HepG2 (cell line): Measurements from ENCODE around the gene PAFAH1B2. TPM values are rescaled to one million over a fixed set of nuclear protein-coding genes. Genes with fewer than 3 reads are reported as not detected.

Experiments used
- ATAC-seq: fragments of 200-7000 bp; cut with Tn5 transposase; 3 replicates; pipeline ENCODE4 v1.9.1; 2020; ENCODE audit warnings: mild to moderate bottlenecking, moderate library complexity
- BruUV-seq: library from RNA; stranded (reverse); fragments of 400-500 nt; replicated peaks from 2 replicates; lab custom pipeline; 2021; lab: Mats Ljungman, UMichigan
- CTCF ChIA-PET: fragments of 300-600 bp; formaldehyde crosslinking; extraction: SDS; loops from one replicate; lab custom pipeline; 2021; ENCODE audit warnings: low total read pairs, inconsistent platforms, low intra/inter-chr PET ratio; lab: Yijun Ruan, JAX
- POLR2A ChIA-PET: fragments of 350-600 bp; sonication (Branson Sonifier 250); formaldehyde crosslinking; loops from one replicate; lab custom pipeline; 2020; ENCODE audit warnings: antibody characterized with exemption, inconsistent platforms; lab: Yijun Ruan, JAX
- DNase-seq: peaks from one replicate; pipeline ENCODE4 v3.0.0-alpha.2; 2015; ENCODE audit warnings: low spot score
- FAIRE-seq: peaks from 3 replicates; lab custom pipeline; 2011; peaks lifted over from hg19 to GRCh38; lab: Jason Lieb, UNC
- H2AFZ ChIP-seq: one replicate; pipeline ENCODE4 v1.6.1; 2011; ENCODE audit warnings: low read length, inconsistent platforms
- H3K27ac ChIP-seq: fragments of 300-600 bp; 3 replicates; pipeline ENCODE4 v1.8.0; 2011; ENCODE audit warnings: mixed run types, mild to moderate bottlenecking, mixed read lengths, low read length, inconsistent platforms; ENCODE audit not compliant: insufficient read depth; ENCODE audit errors: extremely low read length
- H3K27me3 ChIP-seq, 2 experiments: fragments of 200-600 bp in 1 of 2; 2 replicates in 1 of 2; 3 replicates in 1 of 2; pipeline versions ENCODE4 v1.6.0 to v1.8.0; 2011; ENCODE audit warnings: low read length in 2 of 2, mild to moderate bottlenecking in 2 of 2, moderate library complexity in 2 of 2, inconsistent platforms in 1 of 2; ENCODE audit not compliant: insufficient read depth in 2 of 2, control insufficient read depth in 1 of 2
- H3K36me3 ChIP-seq, 2 experiments: fragments of 200-600 bp in 1 of 2; replicated peaks in 1 of 2; 2 replicates in 1 of 2; 3 replicates in 1 of 2; pipeline versions ENCODE4 v1.5.1 to v1.8.0; 2011; ENCODE audit warnings: low read length in 2 of 2, inconsistent platforms in 1 of 2; ENCODE audit not compliant: insufficient read depth in 2 of 2, control insufficient read depth in 1 of 2
- H3K4me1 ChIP-seq: 2 replicates; pipeline ENCODE4 v1.5.1; 2012; ENCODE audit warnings: low read length, inconsistent platforms; ENCODE audit not compliant: insufficient read depth
- H3K4me2 ChIP-seq: 2 replicates; pipeline ENCODE4 v1.6.0; 2011; ENCODE audit warnings: low read depth, low read length, inconsistent platforms
- H3K4me3 ChIP-seq, 3 experiments: fragments of 200-600 bp in 1 of 3; sonication (generic), shearing (Covaris generic) in 1 of 3; replicated peaks in 1 of 3; 2 replicates each; pipeline ENCODE4 v1.5.1; 2011 to 2016; ENCODE audit warnings: low read length in 3 of 3, inconsistent platforms in 2 of 3, low read depth in 2 of 3, mild to moderate bottlenecking in 2 of 3, control low read depth in 1 of 3, mixed read lengths in 1 of 3; ENCODE audit not compliant: insufficient read depth in 1 of 3
- H3K79me2 ChIP-seq: one replicate; pipeline ENCODE4 v1.6.1; 2011; ENCODE audit warnings: low read length, inconsistent platforms; ENCODE audit not compliant: insufficient read depth
- H3K9ac ChIP-seq: 2 replicates; pipeline ENCODE4 v1.6.0; 2011; ENCODE audit warnings: mild to moderate bottlenecking, low read depth, low read length, inconsistent platforms; ENCODE audit not compliant: insufficient read depth
- H3K9me3 ChIP-seq: 2 replicates; pipeline ENCODE4 v1.5.1; 2012; ENCODE audit warnings: mild to moderate bottlenecking, low read length
- H4K20me1 ChIP-seq: 2 replicates; pipeline ENCODE4 v1.6.0; 2011; ENCODE audit warnings: inconsistent platforms, mild to moderate bottlenecking, low read length, moderate library complexity; ENCODE audit not compliant: insufficient read depth
- ISL2 ChIP-seq: sonication (generic); formaldehyde crosslinking; IDR thresholded peaks from 2 replicates; pipeline ENCODE4 v1.5.0; 2020; ENCODE audit warnings: missing genetic modification reagents
- NFIC ChIP-seq: IDR thresholded peaks from 2 replicates; pipeline ENCODE4 v1.6.1; 2012; ENCODE audit warnings: mild to moderate bottlenecking, low read length, inconsistent platforms
- ZNF235 ChIP-seq: sonication (generic); formaldehyde crosslinking; IDR thresholded peaks from 2 replicates; pipeline ENCODE4 v1.8.1; 2023; ENCODE audit warnings: mild to moderate bottlenecking, missing genetic modification reagents, borderline replicate concordance
- WGBS: methylation state at CpG from one replicate; pipeline ENCODE4 v1.1.6; 2017; ENCODE audit warnings: low lambda C conversion rate; 5-methylcytosine and 5-hydroxymethylcytosine counted together
- in situ Hi-C: cut with HindIII; loops from 2 replicates; pipeline ENCODE4 v1.10.0; 2017; ENCODE audit warnings: low pct_unique_long_range_greater_than_20kb; ENCODE audit not compliant: extremely low pct_ligation_motif_present
- intact Hi-C: fragments of 100-400 bp; cut with micrococcal nuclease; formaldehyde crosslinking; loops from one replicate; pipeline ENCODE4 v1.10.0; 2022; ENCODE audit not compliant: unreplicated experiment
- polyA plus RNA-seq, 8 experiments: library from polyadenylated mRNA; depleted of rRNA in 3 of 8; stranded (reverse) in 7 of 8; unstranded in 1 of 8; fragments of >200 nt; fragmentation: Illumina TruSeq in 4 of 8; extraction: Trizol in 4 of 8; gene quantifications; 2 replicates each; pipeline versions ENCODE4 v1.2.1 to v1.2.3, GENCODE V29; 2011 to 2016; ENCODE audit warnings: low read depth in 4 of 8, missing spikeins in 1 of 8, mixed read lengths in 1 of 8; ENCODE audit not compliant: insufficient read depth in 1 of 8
- total RNA-seq, 5 experiments: library from RNA; depleted of rRNA; stranded (reverse); fragments of >200 nt; fragmentation: Illumina TruSeq; extraction: Trizol; gene quantifications; 2 replicates each; pipeline ENCODE4 v1.2.3, GENCODE V29; 2016; ENCODE audit warnings: low read depth in 1 of 5
- TF ChIP-seq, protein P1 (sequence below), 2 experiments: fragments of 450-650 bp in 1 of 2; sonication (generic) in 1 of 2; formaldehyde crosslinking in 1 of 2; IDR thresholded peaks; 2 replicates each; pipeline versions ENCODE4 v1.6.1 to v1.8.0; 2016 to 2022; ENCODE audit warnings: antibody characterized with exemption in 1 of 2, mild to moderate bottlenecking in 1 of 2, missing genetic modification reagents in 1 of 2
- TF ChIP-seq, protein P2 (sequence below): sonication (generic); formaldehyde crosslinking; IDR thresholded peaks from 2 replicates; pipeline ENCODE4 v1.4.0; 2020; ENCODE audit warnings: missing genetic modification reagents, borderline replicate concordance
- TF ChIP-seq, protein P3 (sequence below): sonication (generic); formaldehyde crosslinking; IDR thresholded peaks from 2 replicates; pipeline ENCODE4 v1.8.0; 2022; ENCODE audit warnings: mild to moderate bottlenecking, missing genetic modification reagents, moderate library complexity

Gene PAFAH1B2
- total and polyA plus RNA-seq, 2 of the 13 experiments (the other 11 are each of a cell fraction or from before 2014, with no cell fraction given): 28.8 to 104 TPM

DNA sequence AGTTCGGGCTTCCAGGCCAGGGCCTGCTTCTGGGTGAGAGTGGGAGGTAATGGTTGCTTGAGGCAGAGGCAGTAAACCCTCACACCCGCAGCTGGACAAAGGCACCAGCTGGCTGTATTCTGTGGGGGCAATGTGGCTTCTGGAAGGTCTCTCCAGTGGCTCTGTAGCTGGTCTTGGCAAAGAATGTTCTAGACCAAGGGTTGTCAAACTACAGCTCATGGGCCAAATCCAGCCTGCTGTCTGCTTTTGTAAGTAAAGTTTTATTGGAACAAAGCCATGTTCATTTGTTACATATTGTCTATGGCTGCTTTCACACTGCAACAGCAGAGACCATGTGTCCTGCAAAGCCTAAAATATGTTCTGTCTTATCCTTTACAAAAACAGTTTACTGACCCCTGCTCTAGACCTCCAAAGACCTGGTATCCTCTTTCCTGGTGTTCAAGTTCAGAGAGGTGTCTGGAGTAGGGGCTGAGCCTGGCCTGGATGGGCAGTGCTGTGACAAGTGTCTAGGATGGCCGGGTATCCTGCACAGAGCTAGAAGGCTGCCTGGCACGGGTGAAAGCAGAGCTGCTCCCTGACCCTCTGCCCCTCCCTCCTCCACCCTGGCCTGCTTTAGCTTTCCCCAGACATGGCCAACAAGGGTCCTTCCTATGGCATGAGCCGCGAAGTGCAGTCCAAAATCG lies 58.4 kb downstream of the PAFAH1B2 start:
- WGBS: 86% methylated on average over 7 of the region's 7 CpGs
- H3K9ac ChIP-seq: no peak overlapping the region
- H3K79me2 ChIP-seq: no peaks in the 10 kb centered on the region
- no peak overlapping the region for H3K4me3 ChIP-seq
- ChIA-PET CTCF (no interaction called here), POLR2A (interaction anchor here (0.9 kb wide), 1 partner anchor 24 kb away, joined by 3 read pairs; the partner anchor contains the start of gene SIDT2)
- no peak overlapping the region for H3K4me2 ChIP-seq
- no TSS peak for BruUV-seq
- ATAC-seq: no peak
- H4K20me1 ChIP-seq: no peaks in the 10 kb centered on the region
- no peaks in the 10 kb centered on the region for H3K27me3 ChIP-seq
- H3K27ac ChIP-seq: no peak overlapping the region
- no peak overlapping the region for H2AFZ ChIP-seq
- in situ Hi-C loops (no loop called here), intact Hi-C loops (no loop called here)
- H3K4me1 ChIP-seq: peaks cover 9% of the 10 kb centered on the region
- DNase-seq: no peak
- no peak for FAIRE-seq
- peaks cover 0 to 3% of the 10 kb centered on the region in 2 experiments; a peak in 1 of 5 replicates for H3K36me3 ChIP-seq
- H3K9me3 ChIP-seq: no peaks in the 10 kb centered on the region
- TF ChIP-seq, protein P1, sequence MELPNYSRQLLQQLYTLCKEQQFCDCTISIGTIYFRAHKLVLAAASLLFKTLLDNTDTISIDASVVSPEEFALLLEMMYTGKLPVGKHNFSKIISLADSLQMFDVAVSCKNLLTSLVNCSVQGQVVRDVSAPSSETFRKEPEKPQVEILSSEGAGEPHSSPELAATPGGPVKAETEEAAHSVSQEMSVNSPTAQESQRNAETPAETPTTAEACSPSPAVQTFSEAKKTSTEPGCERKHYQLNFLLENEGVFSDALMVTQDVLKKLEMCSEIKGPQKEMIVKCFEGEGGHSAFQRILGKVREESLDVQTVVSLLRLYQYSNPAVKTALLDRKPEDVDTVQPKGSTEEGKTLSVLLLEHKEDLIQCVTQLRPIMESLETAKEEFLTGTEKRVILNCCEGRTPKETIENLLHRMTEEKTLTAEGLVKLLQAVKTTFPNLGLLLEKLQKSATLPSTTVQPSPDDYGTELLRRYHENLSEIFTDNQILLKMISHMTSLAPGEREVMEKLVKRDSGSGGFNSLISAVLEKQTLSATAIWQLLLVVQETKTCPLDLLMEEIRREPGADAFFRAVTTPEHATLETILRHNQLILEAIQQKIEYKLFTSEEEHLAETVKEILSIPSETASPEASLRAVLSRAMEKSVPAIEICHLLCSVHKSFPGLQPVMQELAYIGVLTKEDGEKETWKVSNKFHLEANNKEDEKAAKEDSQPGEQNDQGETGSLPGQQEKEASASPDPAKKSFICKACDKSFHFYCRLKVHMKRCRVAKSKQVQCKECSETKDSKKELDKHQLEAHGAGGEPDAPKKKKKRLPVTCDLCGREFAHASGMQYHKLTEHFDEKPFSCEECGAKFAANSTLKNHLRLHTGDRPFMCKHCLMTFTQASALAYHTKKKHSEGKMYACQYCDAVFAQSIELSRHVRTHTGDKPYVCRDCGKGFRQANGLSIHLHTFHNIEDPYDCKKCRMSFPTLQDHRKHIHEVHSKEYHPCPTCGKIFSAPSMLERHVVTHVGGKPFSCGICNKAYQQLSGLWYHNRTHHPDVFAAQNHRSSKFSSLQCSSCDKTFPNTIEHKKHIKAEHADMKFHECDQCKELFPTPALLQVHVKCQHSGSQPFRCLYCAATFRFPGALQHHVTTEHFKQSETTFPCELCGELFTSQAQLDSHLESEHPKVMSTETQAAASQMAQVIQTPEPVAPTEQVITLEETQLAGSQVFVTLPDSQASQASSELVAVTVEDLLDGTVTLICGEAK (IDR thresholded peaks at IDR 0.05): no peak
- TF ChIP-seq, protein P1 (CRISPR knock-in tag; IDR thresholded peaks at IDR 0.05): peak; percentile 64
- TF ChIP-seq ISL2 (no peak), NFIC (no peak), ZNF235 (no peak)
- TF ChIP-seq, protein P2, sequence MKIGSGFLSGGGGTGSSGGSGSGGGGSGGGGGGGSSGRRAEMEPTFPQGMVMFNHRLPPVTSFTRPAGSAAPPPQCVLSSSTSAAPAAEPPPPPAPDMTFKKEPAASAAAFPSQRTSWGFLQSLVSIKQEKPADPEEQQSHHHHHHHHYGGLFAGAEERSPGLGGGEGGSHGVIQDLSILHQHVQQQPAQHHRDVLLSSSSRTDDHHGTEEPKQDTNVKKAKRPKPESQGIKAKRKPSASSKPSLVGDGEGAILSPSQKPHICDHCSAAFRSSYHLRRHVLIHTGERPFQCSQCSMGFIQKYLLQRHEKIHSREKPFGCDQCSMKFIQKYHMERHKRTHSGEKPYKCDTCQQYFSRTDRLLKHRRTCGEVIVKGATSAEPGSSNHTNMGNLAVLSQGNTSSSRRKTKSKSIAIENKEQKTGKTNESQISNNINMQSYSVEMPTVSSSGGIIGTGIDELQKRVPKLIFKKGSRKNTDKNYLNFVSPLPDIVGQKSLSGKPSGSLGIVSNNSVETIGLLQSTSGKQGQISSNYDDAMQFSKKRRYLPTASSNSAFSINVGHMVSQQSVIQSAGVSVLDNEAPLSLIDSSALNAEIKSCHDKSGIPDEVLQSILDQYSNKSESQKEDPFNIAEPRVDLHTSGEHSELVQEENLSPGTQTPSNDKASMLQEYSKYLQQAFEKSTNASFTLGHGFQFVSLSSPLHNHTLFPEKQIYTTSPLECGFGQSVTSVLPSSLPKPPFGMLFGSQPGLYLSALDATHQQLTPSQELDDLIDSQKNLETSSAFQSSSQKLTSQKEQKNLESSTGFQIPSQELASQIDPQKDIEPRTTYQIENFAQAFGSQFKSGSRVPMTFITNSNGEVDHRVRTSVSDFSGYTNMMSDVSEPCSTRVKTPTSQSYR (CRISPR knock-in tag): no peak
- TF ChIP-seq, protein P3, sequence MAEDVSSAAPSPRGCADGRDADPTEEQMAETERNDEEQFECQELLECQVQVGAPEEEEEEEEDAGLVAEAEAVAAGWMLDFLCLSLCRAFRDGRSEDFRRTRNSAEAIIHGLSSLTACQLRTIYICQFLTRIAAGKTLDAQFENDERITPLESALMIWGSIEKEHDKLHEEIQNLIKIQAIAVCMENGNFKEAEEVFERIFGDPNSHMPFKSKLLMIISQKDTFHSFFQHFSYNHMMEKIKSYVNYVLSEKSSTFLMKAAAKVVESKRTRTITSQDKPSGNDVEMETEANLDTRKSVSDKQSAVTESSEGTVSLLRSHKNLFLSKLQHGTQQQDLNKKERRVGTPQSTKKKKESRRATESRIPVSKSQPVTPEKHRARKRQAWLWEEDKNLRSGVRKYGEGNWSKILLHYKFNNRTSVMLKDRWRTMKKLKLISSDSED (CRISPR knock-in tag): no peak
